ENCODE measurements around the gene C18orf54.
"Not testable (repeated sequence)": the region's sequence is repeated elsewhere in the genome, so short reads cannot be mapped to it uniquely, and the experiment has no call there.

C18orf54 gene
- 1.0 to 9.4 (median 4.9) reads per million in 17 experiments for total RNA-seq

GRCh38 chr18:54357660-54358494 lies at the start of gene C18orf54, which contains the start of gene STARD6:
C18orf54 (plus strand) TSS chr18:54357906; CDS start chr18:54360573, 2,667 bp downstream.
STARD6 (minus strand) TSS chr18:54357858; CDS start chr18:54354573, 3,285 bp downstream.
- peak; percentile 94 to 96 (median 94) for DNase-seq

GRCh38 chr18:54309564-54309963 lies 48.1 kb upstream of the C18orf54 start:
- not testable (repeated sequence) for DNase-seq

- peak in 3 of 4 experiments; percentile 3 to 14 (median 7) for DNase-seq
Observed at GRCh38 chr18:54316071-54316820, 41.5 kb upstream of the C18orf54 start.

DNA sequence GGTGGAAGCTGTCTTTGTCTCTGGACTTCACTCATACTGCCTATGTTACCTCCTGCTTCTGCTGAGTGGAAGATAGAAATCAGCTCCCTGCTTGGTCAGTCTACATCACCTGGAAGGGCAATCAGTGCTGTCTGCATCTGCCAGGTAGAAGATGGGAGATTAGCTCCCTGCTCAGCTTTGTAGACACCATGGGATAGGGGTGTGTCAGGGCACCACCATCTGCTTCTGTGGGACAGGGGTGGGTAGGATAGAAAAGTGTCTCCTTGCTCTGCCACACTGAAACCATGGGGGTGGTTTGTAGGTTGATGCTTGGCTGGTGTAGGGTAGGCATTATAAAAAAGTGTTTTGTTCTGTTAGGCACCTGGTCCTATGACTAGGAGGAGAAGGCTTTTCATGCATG lies 34.1 kb upstream of the C18orf54 start:
- DNase-seq = no peak

DNA sequence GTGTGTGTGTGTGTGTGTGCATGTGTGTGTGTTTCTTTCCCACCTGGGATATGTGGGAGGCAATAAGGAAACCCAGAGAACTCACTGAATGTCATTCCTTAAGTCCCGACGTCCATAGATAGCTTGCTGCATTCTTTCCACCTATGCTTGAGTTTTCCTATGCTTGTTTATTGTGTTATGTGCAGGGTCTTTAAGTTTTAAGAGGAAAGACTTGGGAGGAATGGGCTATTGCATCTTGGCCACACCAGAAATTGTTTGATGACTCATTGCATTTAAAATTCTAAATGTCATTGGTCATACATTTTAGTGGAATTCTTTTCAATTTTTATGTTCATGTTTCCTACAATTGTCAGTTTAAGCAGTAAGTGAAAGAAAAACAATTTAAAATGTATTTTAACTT lies 33.7 kb upstream of the C18orf54 start:
- DNase-seq = no peak

DNA sequence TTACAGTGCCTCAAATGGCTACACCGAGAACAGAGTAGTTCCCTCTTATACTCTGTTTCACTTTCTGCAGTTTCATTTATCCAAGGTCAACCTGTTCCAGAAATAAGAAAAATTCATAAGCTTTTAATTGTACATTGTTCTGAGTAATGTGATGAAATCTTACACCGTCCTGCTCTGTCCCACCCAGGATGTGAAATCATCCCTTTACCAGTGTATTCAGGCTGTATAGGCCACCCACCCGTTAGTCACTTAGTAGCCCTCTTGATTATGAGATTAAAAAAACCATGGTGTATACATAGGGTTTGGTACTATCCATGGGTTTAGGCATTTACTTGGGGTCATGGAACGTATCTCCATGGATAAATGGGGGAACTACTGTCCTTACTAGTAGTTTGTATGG lies 29.9 kb upstream of the C18orf54 start:
- DNase-seq = no peak

DNA sequence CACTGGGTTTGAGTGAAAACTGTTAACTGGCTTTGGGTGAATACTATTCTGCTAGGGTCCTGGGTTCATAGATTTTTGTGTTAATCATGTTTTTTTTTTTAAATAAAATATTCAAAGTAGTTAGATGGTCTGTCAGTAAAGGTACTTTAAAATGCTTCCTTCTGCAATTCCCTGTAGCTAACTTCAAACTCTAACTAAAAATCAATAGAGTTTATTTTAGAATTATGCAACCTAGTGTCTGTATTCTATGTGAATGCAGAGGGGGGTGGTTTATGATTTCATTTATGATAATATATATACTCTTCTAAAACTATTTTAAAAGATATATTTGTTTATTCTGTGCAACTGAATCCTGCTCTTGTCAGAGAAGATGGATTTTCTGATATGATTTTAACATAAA lies 27.9 kb upstream of the C18orf54 start:
- DNase-seq = no peak

DNA sequence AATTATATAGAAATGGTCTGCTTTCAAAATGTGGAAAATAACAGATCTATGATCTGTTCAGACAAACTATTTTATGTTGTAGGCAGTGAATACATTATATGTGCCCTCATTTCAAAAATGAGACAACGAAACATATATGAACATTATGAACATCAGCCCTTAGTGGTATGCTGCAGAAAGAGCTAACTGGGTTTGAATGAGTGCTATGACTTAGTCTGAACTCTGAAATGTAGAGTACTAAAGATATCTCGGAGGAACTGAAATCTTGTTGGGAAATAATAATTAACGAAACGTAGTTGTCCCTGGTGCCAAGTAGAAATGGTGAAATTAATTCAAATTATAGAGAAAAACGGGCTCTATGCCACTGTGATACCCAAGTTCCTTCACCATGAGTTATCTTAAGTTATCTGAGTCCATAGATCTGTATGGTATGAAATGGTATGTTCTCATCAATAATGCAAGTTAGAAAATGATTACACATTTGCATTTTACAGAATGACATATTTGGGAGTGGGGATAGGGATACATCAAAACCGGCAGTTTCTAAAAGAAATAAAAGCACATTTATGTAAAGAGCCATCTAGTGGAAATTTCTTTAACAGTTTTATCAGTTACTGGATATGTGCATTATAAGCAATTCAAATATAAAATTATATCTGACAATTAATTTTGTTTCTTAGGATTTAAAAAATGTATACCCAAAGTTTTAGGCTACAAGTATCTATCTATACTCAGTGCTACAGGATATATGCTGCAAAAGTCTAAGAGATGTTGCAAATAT lies 26.7 kb upstream of the C18orf54 start:
- DNase-seq = peak in 2 of 4 experiments; percentile 3 to 12

- DNase-seq = no peak
Observed at GRCh38 chr18:54335638-54336173, 22.0 kb upstream of the C18orf54 start.

- DNase-seq = no peak
Observed at GRCh38 chr18:54338230-54338629, 19.5 kb upstream of the C18orf54 start.

DNA sequence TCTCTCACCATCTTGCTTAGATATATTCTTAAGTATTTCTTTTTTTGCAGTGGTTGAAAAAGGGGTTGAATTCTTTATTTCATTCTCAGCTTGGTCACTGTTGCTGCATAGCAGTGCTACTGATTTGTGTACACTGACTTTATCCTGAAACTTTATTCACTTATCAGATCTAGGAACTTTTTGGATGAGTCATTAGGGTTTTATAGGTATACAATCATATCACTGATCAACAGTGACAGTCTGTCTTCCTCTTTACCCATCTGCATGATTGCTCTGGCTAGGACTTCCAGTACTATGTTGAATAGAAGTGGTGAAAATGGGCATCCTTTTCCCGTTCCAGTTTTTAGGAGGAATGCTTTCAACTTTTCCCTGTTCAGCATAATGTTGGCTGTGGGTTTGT lies 6.5 kb upstream of the C18orf54 start:
- no peak for DNase-seq

GRCh38 chr18:54357082-54357659 lies 535 bp upstream of the C18orf54 start:
- peak in 1 of 4 experiments; percentile 2 for DNase-seq

DNA sequence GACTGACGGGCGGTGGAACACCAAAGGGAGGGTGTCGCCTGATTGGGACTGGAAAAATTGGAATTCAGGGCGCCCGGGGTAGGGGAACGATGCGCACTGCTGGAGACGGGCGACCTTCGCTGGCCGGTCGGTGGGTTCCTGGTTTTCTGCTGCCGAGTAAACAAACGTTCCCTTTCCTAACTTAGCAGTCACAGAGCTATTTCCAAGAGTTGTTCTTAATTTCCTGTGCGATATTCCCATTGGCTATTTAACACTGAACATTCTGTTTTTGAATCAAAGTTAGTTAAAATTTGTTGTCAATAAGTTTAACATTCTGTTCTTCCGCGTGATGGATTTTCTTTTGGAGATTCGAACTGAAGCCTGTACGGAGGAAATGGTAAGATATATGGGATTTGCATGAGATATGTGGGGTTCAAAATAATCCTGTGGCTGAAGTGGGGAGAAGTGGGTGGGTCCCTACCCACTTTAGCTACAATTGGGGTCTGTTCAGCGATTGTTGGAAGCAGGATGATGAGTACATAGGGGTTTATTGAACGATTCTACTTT lies 862 bp downstream of the C18orf54 start:
- DNase-seq = peak in 3 of 4 experiments; percentile 33 to 53 (median 42)

DNA sequence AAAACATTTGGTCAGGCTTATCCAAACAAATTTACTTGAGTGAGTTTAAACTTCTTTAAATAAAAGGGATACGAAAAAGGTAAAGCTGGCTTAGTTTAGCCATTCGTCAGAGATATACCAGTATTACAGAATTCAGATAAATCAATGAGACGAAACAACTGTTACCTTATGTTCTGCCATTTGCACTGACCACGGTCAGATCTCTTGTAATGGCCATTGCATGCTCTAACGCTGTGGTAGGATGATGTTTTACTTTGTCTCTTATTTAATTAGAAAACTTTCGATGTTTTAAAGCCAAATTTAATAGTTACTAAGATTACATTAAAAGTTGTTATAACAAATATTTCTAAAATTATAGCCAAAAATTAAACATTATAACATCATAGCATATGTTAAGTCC lies 1.5 kb downstream of the C18orf54 start:
- no peak for DNase-seq

- DNase-seq = no peak
Observed at GRCh38 chr18:54360406-54360805, 2.7 kb downstream of the C18orf54 start.

- DNase-seq = no peak
Observed at GRCh38 chr18:54378057-54378456, 20.4 kb downstream of the C18orf54 start.

- no peak for DNase-seq
Observed at GRCh38 chr18:54381640-54382039, 23.9 kb downstream of the C18orf54 start.

DNA sequence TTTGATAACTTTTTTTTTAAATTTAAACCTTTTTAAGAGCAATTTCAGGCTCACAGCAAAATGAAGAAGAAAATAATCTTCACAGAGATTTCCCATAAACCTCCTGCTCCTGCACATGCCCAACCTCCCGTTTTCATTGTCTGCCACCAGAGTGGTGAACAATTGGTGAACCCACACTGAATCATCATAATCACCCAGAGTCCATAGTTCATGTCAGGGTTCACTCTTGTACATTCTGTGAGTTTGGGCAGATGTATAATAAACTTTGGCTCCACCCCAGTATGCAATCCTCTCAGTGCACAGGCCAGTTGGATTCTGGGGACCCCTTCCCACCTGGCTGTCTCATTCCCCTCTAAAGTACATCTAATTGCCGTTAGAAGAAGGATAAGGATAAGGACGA lies 24.4 kb downstream of the C18orf54 start:
- DNase-seq = no peak

DNA sequence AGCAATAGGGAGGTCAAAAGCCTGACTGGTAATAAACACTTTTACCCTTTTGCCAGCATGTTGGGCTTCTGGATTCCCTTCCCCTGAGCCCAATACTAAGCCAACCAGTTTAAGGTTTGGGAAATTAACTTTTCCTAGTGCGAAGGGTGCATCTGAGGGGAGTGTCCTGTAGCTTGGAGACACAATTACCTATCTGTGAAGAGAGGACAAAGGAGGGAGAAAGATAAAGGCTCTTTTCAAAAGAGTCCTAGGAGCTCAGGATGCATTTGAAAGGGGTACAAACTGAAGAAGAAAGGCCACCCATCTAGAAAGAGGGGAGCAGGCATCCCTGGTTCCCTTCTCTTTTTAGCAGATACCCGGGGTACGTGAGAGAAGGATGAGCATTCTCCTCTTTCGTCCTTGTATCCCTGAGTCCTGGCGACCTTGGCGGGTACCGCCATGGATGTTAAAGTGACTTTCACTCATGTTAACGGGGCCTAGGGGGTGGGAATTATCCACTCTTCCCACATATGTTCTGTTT lies 25.1 kb downstream of the C18orf54 start:
- DNase-seq = no peak

DNA sequence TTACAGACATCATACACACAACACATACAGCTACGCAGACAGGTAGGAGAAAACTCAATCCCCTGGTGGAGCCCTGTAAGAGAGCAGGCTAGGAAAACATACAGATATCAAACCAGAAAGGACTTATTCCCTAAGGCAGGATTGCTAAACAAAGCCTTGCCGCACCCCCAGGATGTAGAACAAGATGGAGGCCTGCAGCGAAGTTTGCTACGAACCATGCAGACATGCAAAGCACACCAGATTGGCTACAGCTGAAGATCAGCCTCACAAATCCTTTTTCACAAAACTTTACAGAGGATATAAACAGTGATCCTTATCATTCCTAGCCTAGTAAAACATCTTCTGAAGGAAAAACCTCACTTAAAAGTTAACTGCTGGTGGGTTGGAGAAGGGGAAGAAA lies 28.3 kb downstream of the C18orf54 start:
- no peak for DNase-seq

GRCh38 chr18:54386800-54387495 lies 29.2 kb downstream of the C18orf54 start:
- not testable (repeated sequence) for DNase-seq

Data from suppressor macrophage (primary cell).